Body of pancreas (tissue), 4 donors: ENCODE measurements around the gene ABI3. TPM values are rescaled to one million over a fixed set of nuclear protein-coding genes. Genes with fewer than 3 reads are reported as not detected.

Experiments used
- ATAC-seq: fragments of 150-250 bp; one replicate; pipeline ENCODE4 v1.9.1; 2016
- DNase-seq, 4 donors: peaks; one replicate each; pipeline ENCODE4 v3.0.0-alpha.2; 2019
- H3K27ac ChIP-seq, 4 donors: fragments of 200-600 bp; sonication (generic); 1 replicate in 3 of 4; 2 replicates in 1 of 4; pipeline versions ENCODE4 v1.5.1 to v1.6.1; 2016 to 2019; ENCODE audit warnings: mild to moderate bottlenecking in 1 of 4, mixed read lengths in 1 of 4, moderate library complexity in 1 of 4
- H3K27me3 ChIP-seq, 2 donors: fragments of 200-600 bp; sonication (generic); one replicate each; pipeline ENCODE4 v1.6.0; 2016; ENCODE audit warnings: mild to moderate bottlenecking in 1 of 2
- H3K36me3 ChIP-seq, 2 donors: fragments of 200-600 bp; sonication (generic); replicated peaks in 1 of 2; 2 replicates each; pipeline ENCODE4 v1.5.1; 2016; ENCODE audit warnings: low read depth in 2 of 2; ENCODE audit not compliant: insufficient read depth in 1 of 2
- H3K4me1 ChIP-seq: fragments of 200-600 bp; sonication (generic); one replicate; pipeline ENCODE4 v1.6.0; 2016
- H3K4me3 ChIP-seq, 2 donors: fragments of 200-600 bp; sonication (generic); 1 replicate in 1 of 2; 2 replicates in 1 of 2; pipeline ENCODE4 v1.5.1; 2016 to 2019
- H3K9me3 ChIP-seq, 3 donors: fragments of 200-600 bp; sonication (generic); 1 replicate in 2 of 3; 2 replicates in 1 of 3; pipeline ENCODE4 v1.5.1; 2016
- CTCF ChIP-seq, 7 experiments: fragments of 450-650 bp in 4 of 7; fragments of 200-600 bp in 3 of 7; sonication (generic) in 3 of 7; IDR thresholded peaks; one replicate each; pipeline ENCODE4 v1.5.1; 2016 to 2019; ENCODE audit warnings: antibody characterized with exemption in 7 of 7
- POLR2A ChIP-seq, 3 donors: fragments of 450-650 bp; IDR thresholded peaks; one replicate each; pipeline ENCODE4 v1.6.1; 2016; ENCODE audit warnings: antibody characterized with exemption in 3 of 3, mild to moderate bottlenecking in 2 of 3
- WGBS, 2 donors: methylation state at CpG; one replicate each; pipeline ENCODE4 v1.1.5; 2017; 5-methylcytosine and 5-hydroxymethylcytosine counted together
- intact Hi-C: fragments of 100-400 bp; cut with DNase I; formaldehyde crosslinking; loops from one replicate; pipeline ENCODE4 v1.15.1; 2023
- total RNA-seq, 2 donors: library from RNA; depleted of rRNA; stranded (reverse); fragments of >200 nt; gene quantifications; one replicate each; pipeline ENCODE4 v1.1.0, GENCODE V29; 2016

Gene ABI3
- total RNA-seq, 2 donors from 2014 or later = 4.9 to 6.3 TPM

GRCh38 chr17:49218941-49219913 lies 8.7 kb downstream of the ABI3 start:
- no peak for TF ChIP-seq POLR2A (IDR thresholded peaks at IDR 0.05)
- peaks cover 20% of the 10 kb centered on the region for H3K4me1 ChIP-seq
- intact Hi-C loops = no loop called here
- no peak overlapping the region for H3K4me3 ChIP-seq
- ATAC-seq = no peak
- peaks cover 0 to 2% of the 10 kb centered on the region in 2 donors for H3K27me3 ChIP-seq
- no peaks in the 10 kb centered on the region for H3K9me3 ChIP-seq
- 24 to 37% methylated on average over 15 to 37 of the region's 37 CpGs for WGBS, 2 donors
- peak in 1 of 4 donors; percentile 54 for DNase-seq
- H3K27ac ChIP-seq = peak overlapping the region in 1 of 4 donors; percentile 68
- H3K36me3 ChIP-seq = no peaks in the 10 kb centered on the region

- ATAC-seq (no peak), DNase-seq (no peak)
- no peaks in the 10 kb centered on the region for H3K9me3 ChIP-seq
- TF ChIP-seq CTCF (IDR thresholded peaks at IDR 0.05) (no peak), POLR2A (IDR thresholded peaks at IDR 0.05) (no peak)
- peaks cover 0 to 8% of the 10 kb centered on the region in 2 donors for H3K27me3 ChIP-seq
- H3K4me3 ChIP-seq = no peak overlapping the region
- WGBS, 2 donors = 75 to 76% methylated on average over 10 to 14 of the region's 15 CpGs
- peaks cover 20% of the 10 kb centered on the region for H3K4me1 ChIP-seq
- H3K27ac ChIP-seq = no peak overlapping the region
- intact Hi-C loops = no loop called here
- no peaks in the 10 kb centered on the region for H3K36me3 ChIP-seq
Observed at GRCh38 chr17:49219987-49220386, 9.5 kb downstream of the ABI3 start.

GRCh38 chr17:49223168-49223516 lies 12.6 kb downstream of the ABI3 start:
- intact Hi-C loops = no loop called here
- ATAC-seq (no peak), DNase-seq (no peak)
- Histone ChIP-seq H3K4me3 (no peak overlapping the region), H3K4me1 (peaks cover 18% of the 10 kb centered on the region), H3K27me3 (peaks cover 0 to 8% of the 10 kb centered on the region in 2 donors), H3K9me3 (no peaks in the 10 kb centered on the region), H3K27ac (no peak overlapping the region), H3K36me3 (no peaks in the 10 kb centered on the region)
- WGBS, 2 donors = 9 to 10% methylated on average over 7 to 9 of the region's 9 CpGs
- TF ChIP-seq POLR2A (IDR thresholded peaks at IDR 0.05) (no peak), CTCF (IDR thresholded peaks at IDR 0.05) (no peak)

GRCh38 chr17:49223517-49224197 lies 13.2 kb downstream of the ABI3 start:
- intact Hi-C loops = no loop called here
- Histone ChIP-seq H3K9me3 (no peaks in the 10 kb centered on the region), H3K27ac (no peak overlapping the region), H3K36me3 (no peaks in the 10 kb centered on the region), H3K27me3 (peaks cover 0 to 8% of the 10 kb centered on the region in 2 donors), H3K4me3 (no peak overlapping the region), H3K4me1 (peaks cover 18% of the 10 kb centered on the region)
- TF ChIP-seq POLR2A (IDR thresholded peaks at IDR 0.05) = no peak
- TF ChIP-seq CTCF (IDR thresholded peaks at IDR 0.05) = peak; percentile 36 to 73 (median 56)
- DNase-seq (peak; percentile 36 to 54 (median 50)), ATAC-seq (no peak)
- 0 to 1% methylated on average over 8 to 31 of the region's 31 CpGs for WGBS, 2 donors
